HFF-Myc (cell line): ENCODE data around the gene KIF1B.

Experiments used
- DNase-seq: peaks from one replicate; pipeline ENCODE4 v3.0.0-alpha.2; 2011; ENCODE audit warnings: low read depth; ENCODE audit errors: extremely low read depth
- H3K4me3 ChIP-seq: replicated peaks from 2 replicates; pipeline ENCODE4 v1.5.1; 2011; ENCODE audit warnings: low read depth, mild to moderate bottlenecking, control low read depth, low read length
- CTCF ChIP-seq: IDR thresholded peaks from 2 replicates; pipeline ENCODE4 v1.5.1; 2012; ENCODE audit warnings: mild to moderate bottlenecking, low read depth, low read length, control low read depth; ENCODE audit errors: missing control alignments

Gene KIF1B

GRCh38 chr1:10185759-10186158 lies 24.6 kb upstream of the KIF1B start:
- no peak overlapping the region for H3K4me3 ChIP-seq
- no peak for TF ChIP-seq CTCF
- no peak for DNase-seq

- no peak overlapping the region for H3K4me3 ChIP-seq
- DNase-seq, result peak; percentile 59
- TF ChIP-seq CTCF, result no peak
These were observed 23.9 kb upstream of the KIF1B start for GRCh38 chr1:10186331-10187025.

- DNase-seq, result no peak
- H3K4me3 ChIP-seq, result no peak overlapping the region
- no peak for TF ChIP-seq CTCF
These were observed 23.4 kb upstream of the KIF1B start for GRCh38 chr1:10187026-10187334.

GRCh38 chr1:10188133-10188650 lies 22.2 kb upstream of the KIF1B start:
- DNase-seq, result no peak
- TF ChIP-seq CTCF, result no peak
- no peak overlapping the region for H3K4me3 ChIP-seq

- TF ChIP-seq CTCF, result no peak
- no peak overlapping the region for H3K4me3 ChIP-seq
- no peak for DNase-seq
These were observed 20.7 kb upstream of the KIF1B start for GRCh38 chr1:10189659-10190058.

- no peak for TF ChIP-seq CTCF
- H3K4me3 ChIP-seq, result no peak overlapping the region
- no peak for DNase-seq
These were observed 18.1 kb upstream of the KIF1B start for GRCh38 chr1:10192263-10192662.

GRCh38 chr1:10193288-10193687 lies 17.1 kb upstream of the KIF1B start:
- H3K4me3 ChIP-seq, result no peak overlapping the region
- no peak for DNase-seq
- TF ChIP-seq CTCF, result no peak
